PC-3 (cell line): ENCODE results near the gene NRCAM. TPM values are rescaled to one million over a fixed set of nuclear protein-coding genes. Genes with fewer than 3 reads are reported as not detected.

Experiments used
- ATAC-seq: fragments of 200-7000 bp; cut with Tn5 transposase; 2 replicates; pipeline ENCODE4 v1.9.1; 2020; ENCODE audit warnings: mild to moderate bottlenecking, moderate library complexity
- BruUV-seq: library from RNA; stranded (reverse); fragments of 400-500 nt; replicated peaks from 2 replicates; lab custom pipeline; 2021; lab: Mats Ljungman, UMichigan
- CTCF ChIA-PET: fragments of 300-600 bp; sonication (Branson Sonifier 250); formaldehyde crosslinking; loops from one replicate; lab custom pipeline; 2022; ENCODE audit warnings: antibody characterized with exemption; lab: Charles Lee
- POLR2A ChIA-PET: fragments of 300-600 bp; sonication (Branson Sonifier 250); formaldehyde crosslinking; loops from one replicate; lab custom pipeline; 2022; ENCODE audit warnings: antibody characterized with exemption; ENCODE audit not compliant: unreplicated experiment; lab: Charles Lee
- DNase-seq: peaks from one replicate; pipeline ENCODE4 v3.0.0-alpha.2; 2015
- H2AFZ ChIP-seq: fragments of 300-600 bp; sonication (generic); 2 replicates; pipeline ENCODE4 v1.6.0; 2016; ENCODE audit warnings: antibody characterized with exemption, low read length
- H3F3A ChIP-seq: fragments of 300-600 bp; sonication (generic); one replicate; pipeline ENCODE4 v1.6.0; 2017; ENCODE audit warnings: antibody characterized with exemption, low read length, control low read depth, mild to moderate bottlenecking; ENCODE audit not compliant: unreplicated experiment
- H3K27ac ChIP-seq: fragments of 300-600 bp; sonication (generic); 2 replicates; pipeline ENCODE4 v1.5.1; 2016; ENCODE audit warnings: mild to moderate bottlenecking, low read length
- H3K27me3 ChIP-seq: fragments of 300-600 bp; sonication (generic); 2 replicates; pipeline ENCODE4 v1.6.1; 2016; ENCODE audit warnings: low read length, mixed read lengths
- H3K36me3 ChIP-seq: fragments of 300-600 bp; sonication (generic); 2 replicates; pipeline ENCODE4 v1.6.1; 2016; ENCODE audit warnings: low read depth, mixed run types, low read length, mixed read lengths
- H3K4me1 ChIP-seq: fragments of 300-600 bp; sonication (generic); 2 replicates; pipeline ENCODE4 v1.5.1; 2016; ENCODE audit warnings: low read length; ENCODE audit not compliant: insufficient read depth
- H3K4me2 ChIP-seq: fragments of 300-600 bp; sonication (generic); 2 replicates; pipeline ENCODE4 v1.6.0; 2016; ENCODE audit warnings: low read length
- H3K4me3 ChIP-seq: fragments of 300-600 bp; sonication (generic); 2 replicates; pipeline ENCODE4 v1.5.1; 2016; ENCODE audit warnings: mild to moderate bottlenecking, low read length, mixed read lengths
- H3K79me2 ChIP-seq: fragments of 300-600 bp; sonication (generic); 2 replicates; pipeline ENCODE4 v1.6.1; 2017; ENCODE audit warnings: low read length, mixed read lengths
- H3K9ac ChIP-seq: fragments of 300-600 bp; sonication (generic); 2 replicates; pipeline ENCODE4 v1.6.0; 2016; ENCODE audit warnings: mild to moderate bottlenecking, low read length
- H3K9me2 ChIP-seq: fragments of 300-600 bp; sonication (generic); replicated peaks from 2 replicates; pipeline ENCODE4 v1.6.1; 2016; ENCODE audit warnings: mixed run types, low read length, mixed read lengths
- H3K9me3 ChIP-seq: fragments of 300-600 bp; sonication (generic); 2 replicates; pipeline ENCODE4 v1.6.1; 2016; ENCODE audit warnings: low read length, mixed read lengths
- H4K20me1 ChIP-seq: fragments of 300-600 bp; sonication (generic); 2 replicates; pipeline ENCODE4 v1.6.1; 2016; ENCODE audit warnings: low read length, mixed read lengths
- CTCF ChIP-seq: fragments of 300-600 bp; sonication (generic); conservative IDR thresholded peaks from 2 replicates; pipeline ENCODE4 v1.5.1; 2017; ENCODE audit warnings: antibody characterized with exemption, low read depth, mild to moderate bottlenecking, low read length
- EZH2 ChIP-seq: fragments of 300-600 bp; sonication (generic); IDR thresholded peaks from one replicate; pipeline ENCODE4 v1.6.1; 2017; ENCODE audit warnings: antibody characterized with exemption, mild to moderate bottlenecking, low read length; ENCODE audit not compliant: unreplicated experiment
- EZH2phosphoT487 ChIP-seq: fragments of 300-600 bp; sonication (generic); IDR thresholded peaks from 2 replicates; pipeline ENCODE4 v1.6.1; 2018; ENCODE audit warnings: mild to moderate bottlenecking, antibody characterized with exemption, low read length, borderline replicate concordance
- intact Hi-C: fragments of 100-400 bp; cut with micrococcal nuclease; formaldehyde crosslinking; loops from 2 replicates; pipeline ENCODE4 v1.9.0; 2023
- total RNA-seq: library from RNA; depleted of rRNA; stranded (reverse); fragments of >200 nt; gene quantifications from 2 replicates; pipeline ENCODE4 v1.2.3, GENCODE V29; 2014

Gene NRCAM
- total RNA-seq, 1 experiment from 2014 or later = not detected

GRCh38 chr7:108499566-108499965 is 43.3 kb upstream of the NRCAM start:
- Histone ChIP-seq H3K4me1 (no peaks in the 10 kb centered on the region), H4K20me1 (no peaks in the 10 kb centered on the region), H3K4me3 (no peak overlapping the region), H3K9ac (no peak overlapping the region), H3K27me3 (no peaks in the 10 kb centered on the region), H3K9me2 (no peaks in the 10 kb centered on the region), H3K79me2 (no peaks in the 10 kb centered on the region), H2AFZ (no peak overlapping the region), H3K27ac (no peak overlapping the region), H3K4me2 (no peak overlapping the region), H3F3A (no peaks in the 10 kb centered on the region), H3K9me3 (no peaks in the 10 kb centered on the region), H3K36me3 (peaks cover 5% of the 10 kb centered on the region; the same call in 1 of the 2 replicates)
- POLR2A ChIA-PET = no interaction called here
- intact Hi-C loops = no loop called here
- DNase-seq (no peak), ATAC-seq (no peak)
- TF ChIP-seq CTCF (no peak), EZH2 (no peak), EZH2phosphoT487 (no peak)
- CTCF ChIA-PET = no interaction called here
- no TSS peak for BruUV-seq

- intact Hi-C loops = no loop called here
- Histone ChIP-seq H3K4me3 (no peak overlapping the region), H3K4me1 (no peaks in the 10 kb centered on the region), H3K36me3 (peaks cover 5% of the 10 kb centered on the region; the same call in 1 of the 2 replicates), H3K27ac (no peak overlapping the region), H2AFZ (no peak overlapping the region), H3K9me3 (no peaks in the 10 kb centered on the region), H3K9me2 (no peaks in the 10 kb centered on the region), H3K4me2 (no peak overlapping the region), H3K27me3 (no peaks in the 10 kb centered on the region), H3K79me2 (no peaks in the 10 kb centered on the region), H3K9ac (no peak overlapping the region), H3F3A (no peaks in the 10 kb centered on the region), H4K20me1 (no peaks in the 10 kb centered on the region)
- CTCF ChIA-PET = interaction anchor here (0.7 kb wide), 2 partner anchors 28 to 94 kb away, joined by 3 read pairs; partner anchors contain the start of gene PNPLA8
- no peak for TF ChIP-seq EZH2phosphoT487
- TF ChIP-seq EZH2 = no peak
- no peak for TF ChIP-seq CTCF
- no peak for ATAC-seq
- POLR2A ChIA-PET = no interaction called here
- DNase-seq = no peak
- no TSS peak for BruUV-seq
Measured at GRCh38 chr7:108498481-108498880, 42.2 kb upstream of the NRCAM start.

- H2AFZ ChIP-seq = no peak overlapping the region
- peaks cover 5% of the 10 kb centered on the region; the same call in 1 of the 2 replicates for H3K36me3 ChIP-seq
- H3K9ac ChIP-seq = no peak overlapping the region
- TF ChIP-seq EZH2phosphoT487 = no peak
- peak; percentile 84 for TF ChIP-seq CTCF
- POLR2A ChIA-PET = no interaction called here
- H3K27ac ChIP-seq = no peak overlapping the region
- CTCF ChIA-PET = interaction anchor here (0.6 to 1.2 kb wide), 6 partner anchors 10 to 376 kb away, joined by 3 to 11 read pairs (median 3); partner anchors contain the start of gene PNPLA8
- intact Hi-C loops = loop anchor here (1.0 kb wide), 1 partner anchor 316 kb away; no protein-coding TSS in a partner anchor
- H3K9me2 ChIP-seq = no peaks in the 10 kb centered on the region
- no peak overlapping the region for H3K4me2 ChIP-seq
- no peaks in the 10 kb centered on the region for H3K9me3 ChIP-seq
- H4K20me1 ChIP-seq = no peaks in the 10 kb centered on the region
- H3F3A ChIP-seq = no peaks in the 10 kb centered on the region
- no TSS peak for BruUV-seq
- no peaks in the 10 kb centered on the region for H3K27me3 ChIP-seq
- H3K79me2 ChIP-seq = no peaks in the 10 kb centered on the region
- ATAC-seq (peak; percentile 60), DNase-seq (peak; percentile 74)
- H3K4me3 ChIP-seq = no peak overlapping the region
- H3K4me1 ChIP-seq = peaks cover 4% of the 10 kb centered on the region; the same call in 1 of the 2 replicates
Measured at GRCh38 chr7:108497082-108497725, 41.0 kb upstream of the NRCAM start.
